Panc1 (cell line): ENCODE measurements around the gene ZNF516. TPM values are rescaled to one million over a fixed set of nuclear protein-coding genes. Genes with fewer than 3 reads are reported as not detected.

ENCODE experiments used
- ATAC-seq: fragments of 200-7000 bp; cut with Tn5 transposase; 2 replicates; pipeline ENCODE4 v1.9.1; 2020; ENCODE audit warnings: mild to moderate bottlenecking, moderate library complexity
- BruUV-seq: library from RNA; stranded (reverse); fragments of 400-500 nt; replicated peaks from 2 replicates; lab custom pipeline; 2021; lab: Mats Ljungman, UMichigan
- CTCF ChIA-PET: fragments of 300-600 bp; sonication (Branson Sonifier 250); formaldehyde crosslinking; loops from one replicate; lab custom pipeline; 2022; ENCODE audit warnings: antibody characterized with exemption; lab: Charles Lee
- POLR2A ChIA-PET: fragments of 300-600 bp; sonication (Branson Sonifier 250); formaldehyde crosslinking; loops from one replicate; lab custom pipeline; 2022; ENCODE audit warnings: antibody characterized with exemption; lab: Charles Lee
- DNase-seq: peaks from one replicate; pipeline ENCODE4 v3.0.0-alpha.2; 2010; ENCODE audit warnings: low read depth, low spot score
- H3K27ac ChIP-seq: 2 replicates; pipeline ENCODE4 v1.5.1; 2011; ENCODE audit warnings: mild to moderate bottlenecking, low read length, inconsistent platforms
- H3K27me3 ChIP-seq: fragments of 200-500 bp; sonication (Bioruptor generic); 2 replicates; pipeline ENCODE4 v1.6.0; 2014; ENCODE audit warnings: low read length, inconsistent platforms; ENCODE audit not compliant: control insufficient read depth, insufficient read depth
- H3K36me3 ChIP-seq: fragments of 200-500 bp; sonication (Bioruptor generic); 2 replicates; pipeline ENCODE4 v1.5.1; 2014; ENCODE audit warnings: inconsistent platforms, mild to moderate bottlenecking, low read length, moderate library complexity; ENCODE audit not compliant: control insufficient read depth, insufficient read depth
- H3K4me1 ChIP-seq: 2 replicates; pipeline ENCODE4 v1.5.1; 2011; ENCODE audit warnings: inconsistent platforms, mild to moderate bottlenecking, low read length, moderate library complexity; ENCODE audit not compliant: control insufficient read depth, insufficient read depth
- H3K4me3 ChIP-seq, 2 experiments: 2 replicates each; pipeline ENCODE4 v1.5.1; 2011 to 2012; ENCODE audit warnings: low read depth in 2 of 2, low read length in 2 of 2, mild to moderate bottlenecking in 2 of 2, inconsistent platforms in 1 of 2, moderate library complexity in 1 of 2
- H3K9me3 ChIP-seq: fragments of 200-500 bp; sonication (Bioruptor generic); 2 replicates; pipeline ENCODE4 v1.5.1; 2014; ENCODE audit warnings: low read depth, mild to moderate bottlenecking, inconsistent platforms, low read length, moderate library complexity; ENCODE audit not compliant: control insufficient read depth, insufficient read depth
- POLR2AphosphoS5 ChIP-seq: IDR thresholded peaks from 2 replicates; pipeline ENCODE4 v1.6.1; 2012; ENCODE audit warnings: mild to moderate bottlenecking, low read depth, low read length, moderate library complexity
- SIN3A ChIP-seq: IDR thresholded peaks from 2 replicates; pipeline ENCODE4 v1.6.1; 2012; ENCODE audit warnings: low read depth, mild to moderate bottlenecking, low read length, moderate library complexity, borderline replicate concordance; ENCODE audit not compliant: insufficient read depth
- TCF7L2 ChIP-seq: IDR thresholded peaks from 2 replicates; pipeline ENCODE4 v1.6.1; 2011; ENCODE audit warnings: mild to moderate bottlenecking, low read depth, low read length, inconsistent platforms
- in situ Hi-C: cut with HindIII; loops from 2 replicates; pipeline ENCODE4 v1.10.0; 2016; ENCODE audit warnings: low sequenced_read_pairs, low pct_unique_long_range_greater_than_20kb
- intact Hi-C: fragments of 100-400 bp; cut with micrococcal nuclease; formaldehyde crosslinking; loops from one replicate; pipeline ENCODE4 v1.10.0; 2022; ENCODE audit not compliant: unreplicated experiment
- total RNA-seq: library from RNA; stranded (reverse); gene quantifications from one replicate; pipeline ENCODE4 v1.2.1, GENCODE V29; 2021; ENCODE audit not compliant: unreplicated experiment
- TF ChIP-seq, protein P1 (sequence below): fragments of 450-650 bp; IDR thresholded peaks from 2 replicates; pipeline ENCODE4 v1.5.1; 2017; ENCODE audit warnings: mild to moderate bottlenecking
- TF ChIP-seq, protein P2 (sequence below), 2 experiments: IDR thresholded peaks; 2 replicates each; pipeline ENCODE4 v1.6.1; 2011 to 2012; ENCODE audit warnings: low read depth in 2 of 2, control low read depth in 1 of 2, low read length in 1 of 2, mild to moderate bottlenecking in 1 of 2, moderate library complexity in 1 of 2; ENCODE audit not compliant: insufficient read depth in 1 of 2

Gene ZNF516
- total RNA-seq, 1 experiment from 2014 or later, result 28.6 TPM

DNA sequence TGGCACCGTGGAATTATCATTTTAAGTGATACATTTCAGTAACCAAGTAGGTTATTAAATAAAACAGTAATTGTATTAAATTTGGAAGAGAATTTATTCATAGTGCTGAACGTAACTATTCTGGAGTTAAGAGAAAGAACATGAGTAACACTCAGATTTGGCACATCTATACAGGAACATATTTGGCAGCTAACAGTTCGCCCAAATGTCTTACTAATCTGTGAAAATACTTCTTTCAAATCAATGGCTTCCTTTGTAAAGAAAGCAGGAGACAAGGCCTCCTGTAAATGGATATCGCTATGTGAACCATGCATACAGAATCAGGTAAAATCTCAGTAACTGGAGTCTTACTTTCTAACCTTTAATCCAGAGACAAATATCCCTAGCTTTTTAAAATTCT lies 64.4 kb downstream of the ZNF516 start:
- Histone ChIP-seq H3K9me3 (no peaks in the 10 kb centered on the region), H3K36me3 (no peaks in the 10 kb centered on the region), H3K4me3 (no peak overlapping the region), H3K27ac (no peak overlapping the region), H3K4me1 (no peaks in the 10 kb centered on the region), H3K27me3 (no peaks in the 10 kb centered on the region)
- intact Hi-C loops, result no loop called here
- ChIA-PET POLR2A (no interaction called here), CTCF (no interaction called here)
- TF ChIP-seq TCF7L2 (no peak), SIN3A (no peak), POLR2AphosphoS5 (no peak)
- TF ChIP-seq, protein P1, sequence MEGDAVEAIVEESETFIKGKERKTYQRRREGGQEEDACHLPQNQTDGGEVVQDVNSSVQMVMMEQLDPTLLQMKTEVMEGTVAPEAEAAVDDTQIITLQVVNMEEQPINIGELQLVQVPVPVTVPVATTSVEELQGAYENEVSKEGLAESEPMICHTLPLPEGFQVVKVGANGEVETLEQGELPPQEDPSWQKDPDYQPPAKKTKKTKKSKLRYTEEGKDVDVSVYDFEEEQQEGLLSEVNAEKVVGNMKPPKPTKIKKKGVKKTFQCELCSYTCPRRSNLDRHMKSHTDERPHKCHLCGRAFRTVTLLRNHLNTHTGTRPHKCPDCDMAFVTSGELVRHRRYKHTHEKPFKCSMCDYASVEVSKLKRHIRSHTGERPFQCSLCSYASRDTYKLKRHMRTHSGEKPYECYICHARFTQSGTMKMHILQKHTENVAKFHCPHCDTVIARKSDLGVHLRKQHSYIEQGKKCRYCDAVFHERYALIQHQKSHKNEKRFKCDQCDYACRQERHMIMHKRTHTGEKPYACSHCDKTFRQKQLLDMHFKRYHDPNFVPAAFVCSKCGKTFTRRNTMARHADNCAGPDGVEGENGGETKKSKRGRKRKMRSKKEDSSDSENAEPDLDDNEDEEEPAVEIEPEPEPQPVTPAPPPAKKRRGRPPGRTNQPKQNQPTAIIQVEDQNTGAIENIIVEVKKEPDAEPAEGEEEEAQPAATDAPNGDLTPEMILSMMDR, result no peak
- TF ChIP-seq, protein P2, sequence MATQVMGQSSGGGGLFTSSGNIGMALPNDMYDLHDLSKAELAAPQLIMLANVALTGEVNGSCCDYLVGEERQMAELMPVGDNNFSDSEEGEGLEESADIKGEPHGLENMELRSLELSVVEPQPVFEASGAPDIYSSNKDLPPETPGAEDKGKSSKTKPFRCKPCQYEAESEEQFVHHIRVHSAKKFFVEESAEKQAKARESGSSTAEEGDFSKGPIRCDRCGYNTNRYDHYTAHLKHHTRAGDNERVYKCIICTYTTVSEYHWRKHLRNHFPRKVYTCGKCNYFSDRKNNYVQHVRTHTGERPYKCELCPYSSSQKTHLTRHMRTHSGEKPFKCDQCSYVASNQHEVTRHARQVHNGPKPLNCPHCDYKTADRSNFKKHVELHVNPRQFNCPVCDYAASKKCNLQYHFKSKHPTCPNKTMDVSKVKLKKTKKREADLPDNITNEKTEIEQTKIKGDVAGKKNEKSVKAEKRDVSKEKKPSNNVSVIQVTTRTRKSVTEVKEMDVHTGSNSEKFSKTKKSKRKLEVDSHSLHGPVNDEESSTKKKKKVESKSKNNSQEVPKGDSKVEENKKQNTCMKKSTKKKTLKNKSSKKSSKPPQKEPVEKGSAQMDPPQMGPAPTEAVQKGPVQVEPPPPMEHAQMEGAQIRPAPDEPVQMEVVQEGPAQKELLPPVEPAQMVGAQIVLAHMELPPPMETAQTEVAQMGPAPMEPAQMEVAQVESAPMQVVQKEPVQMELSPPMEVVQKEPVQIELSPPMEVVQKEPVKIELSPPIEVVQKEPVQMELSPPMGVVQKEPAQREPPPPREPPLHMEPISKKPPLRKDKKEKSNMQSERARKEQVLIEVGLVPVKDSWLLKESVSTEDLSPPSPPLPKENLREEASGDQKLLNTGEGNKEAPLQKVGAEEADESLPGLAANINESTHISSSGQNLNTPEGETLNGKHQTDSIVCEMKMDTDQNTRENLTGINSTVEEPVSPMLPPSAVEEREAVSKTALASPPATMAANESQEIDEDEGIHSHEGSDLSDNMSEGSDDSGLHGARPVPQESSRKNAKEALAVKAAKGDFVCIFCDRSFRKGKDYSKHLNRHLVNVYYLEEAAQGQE (IDR thresholded peaks at IDR 0.05; ENCODE audit: insufficient read depth in 1 of 2, low read depth in 2 of 2, low read length in 1 of 2), result no peak
- BruUV-seq, result no TSS peak
- DNase-seq (no peak), ATAC-seq (no peak)
- in situ Hi-C loops, result no loop called here

DNA sequence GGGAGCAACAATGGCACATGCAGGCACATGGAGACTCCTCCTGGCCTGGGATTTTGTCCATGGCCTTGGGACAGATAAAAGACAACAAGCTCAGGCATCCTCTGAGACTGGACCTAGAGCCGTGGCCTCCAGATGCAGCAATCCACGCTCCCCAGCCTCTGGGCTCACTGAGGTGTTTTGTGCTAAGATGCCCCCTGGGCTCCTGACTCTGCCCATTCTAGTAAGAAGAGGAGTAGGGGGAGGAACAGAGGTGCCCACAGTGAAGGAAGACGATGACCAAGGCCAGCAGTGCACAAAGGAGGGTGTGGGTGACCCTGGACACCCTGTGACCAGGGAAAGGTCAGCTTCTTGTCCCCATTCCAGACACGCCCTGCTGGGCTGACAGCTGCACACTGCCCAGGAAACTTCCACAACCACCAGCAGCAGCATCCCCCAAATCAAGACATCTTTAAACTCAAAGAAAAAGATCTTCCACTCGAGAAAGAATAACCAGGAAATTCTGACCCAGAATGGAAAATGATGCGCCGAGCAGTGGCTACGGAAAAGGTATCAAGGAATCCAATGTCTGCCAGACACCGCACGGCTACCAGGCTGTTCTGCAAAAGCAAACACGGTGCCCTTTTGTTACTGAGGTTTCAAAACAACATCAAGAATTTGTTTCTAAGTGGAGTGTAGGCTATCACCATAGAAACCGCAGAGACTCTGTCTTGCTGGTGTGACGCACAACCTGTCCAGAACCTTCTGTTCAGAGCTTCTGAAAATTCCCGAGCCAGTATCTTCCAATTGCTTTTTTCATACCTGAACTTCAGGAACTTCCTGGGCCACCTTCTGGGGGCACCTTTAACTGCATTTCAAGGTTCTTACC lies 65.5 kb downstream of the ZNF516 start:
- Histone ChIP-seq H3K4me1 (no peaks in the 10 kb centered on the region), H3K36me3 (no peaks in the 10 kb centered on the region), H3K4me3 (no peak overlapping the region), H3K27me3 (no peaks in the 10 kb centered on the region), H3K9me3 (no peaks in the 10 kb centered on the region), H3K27ac (no peak overlapping the region)
- no peak for ATAC-seq
- intact Hi-C loops (loop anchor here (10.0 kb wide), 1 partner anchor 1795 kb away; no protein-coding TSS in a partner anchor), in situ Hi-C loops (no loop called here)
- DNase-seq, result no peak
- BruUV-seq, result no TSS peak
- CTCF ChIA-PET, result no interaction called here
- TF ChIP-seq, protein P2 (IDR thresholded peaks at IDR 0.05; ENCODE audit: insufficient read depth in 1 of 2, low read depth in 2 of 2, low read length in 1 of 2), result no peak
- TF ChIP-seq SIN3A, result no peak
- TF ChIP-seq POLR2AphosphoS5, result no peak
- TF ChIP-seq, protein P1, result no peak
- TF ChIP-seq TCF7L2, result no peak
- POLR2A ChIA-PET, result interaction anchor here (0.6 kb wide), 2 partner anchors 21 to 778 kb away, joined by 4 read pairs; no protein-coding TSS in a partner anchor
